K562 (cell line): ENCODE measurements around the gene LTBP2. TPM values are rescaled to one million over a fixed set of nuclear protein-coding genes. Genes with fewer than 3 reads are reported as not detected.

Experiments
- ATAC-seq: fragments of 200-7000 bp; cut with Tn5 transposase; 3 replicates; pipeline ENCODE4 v1.9.1; 2020; ENCODE audit warnings: moderate library complexity
- BruUV-seq: library from RNA; stranded (reverse); fragments of 400-500 nt; replicated peaks from 2 replicates; lab custom pipeline; 2021; lab: Mats Ljungman, UMichigan
- CTCF ChIA-PET: fragments of 300-600 bp; formaldehyde crosslinking; extraction: SDS; loops from one replicate; lab custom pipeline; 2021; ENCODE audit warnings: low intra/inter-chr PET ratio; lab: Yijun Ruan, JAX
- POLR2A ChIA-PET: fragments of 300-600, 350-650 bp; sonication (Branson Sonifier 250); formaldehyde crosslinking; extraction: SDS; loops from one replicate; lab custom pipeline; 2021; ENCODE audit warnings: antibody characterized with exemption, inconsistent platforms; lab: Yijun Ruan, JAX
- DNase-seq, 4 experiments: peaks; one replicate each; pipeline versions ENCODE4 v3.0.0 to v3.0.0-alpha.2; 2011 to 2018; ENCODE audit warnings: low spot score in 3 of 4, mixed read lengths in 3 of 4; ENCODE audit errors: extremely low read depth in 1 of 4
- FAIRE-seq: peaks from 2 replicates; lab custom pipeline; 2011; peaks lifted over from hg19 to GRCh38; lab: Jason Lieb, UNC
- H2AFZ ChIP-seq: 2 replicates; pipeline ENCODE4 v1.6.0; 2011; ENCODE audit warnings: low read depth, low read length, control low read depth, inconsistent platforms
- H3K27ac ChIP-seq: fragments of 200-600 bp; 3 replicates; pipeline ENCODE4 v1.8.0; 2011; ENCODE audit warnings: low read depth, mild to moderate bottlenecking, control low read depth, inconsistent platforms, low read length, moderate library complexity, mixed read lengths; ENCODE audit errors: extremely low read depth
- H3K27me3 ChIP-seq, 2 experiments: fragments of 300-600 bp in 1 of 2; 2 replicates in 1 of 2; 3 replicates in 1 of 2; pipeline versions ENCODE4 v1.6.0 to v1.8.0; 2011; ENCODE audit warnings: inconsistent platforms in 2 of 2, low read length in 2 of 2, mild to moderate bottlenecking in 1 of 2, mixed read lengths in 1 of 2, moderate library complexity in 1 of 2; ENCODE audit not compliant: control insufficient read depth in 2 of 2, insufficient read depth in 2 of 2
- H3K36me3 ChIP-seq: fragments of 300-600 bp; 3 replicates; pipeline ENCODE4 v1.8.0; 2011; ENCODE audit warnings: mild to moderate bottlenecking, low read length, inconsistent platforms; ENCODE audit not compliant: control insufficient read depth, insufficient read depth
- H3K4me1 ChIP-seq, 2 experiments: fragments of 200-600 bp in 1 of 2; replicated peaks in 1 of 2; 2 replicates in 1 of 2; 3 replicates in 1 of 2; pipeline versions ENCODE4 v1.5.1 to v1.8.0; 2011; ENCODE audit warnings: inconsistent platforms in 2 of 2, low read length in 2 of 2, mild to moderate bottlenecking in 1 of 2, mixed read lengths in 1 of 2, moderate library complexity in 1 of 2; ENCODE audit not compliant: control insufficient read depth in 2 of 2, insufficient read depth in 2 of 2
- H3K4me2 ChIP-seq: 2 replicates; pipeline ENCODE4 v1.6.1; 2011; ENCODE audit warnings: low read length, control low read depth, inconsistent platforms, mixed read lengths; ENCODE audit not compliant: insufficient read depth
- H3K4me3 ChIP-seq: fragments of 200-600 bp; sonication (generic), shearing (Covaris generic); 2 replicates; pipeline ENCODE4 v1.5.1; 2016; ENCODE audit warnings: control low read depth, inconsistent platforms
- H3K79me2 ChIP-seq: fragments of 200-600 bp; 3 replicates; pipeline ENCODE4 v1.8.0; 2011; ENCODE audit warnings: low read length, inconsistent platforms; ENCODE audit not compliant: control insufficient read depth, insufficient read depth
- H3K9ac ChIP-seq, 2 experiments: 2 replicates each; pipeline versions ENCODE4 v1.6.0 to v1.6.1; 2011; ENCODE audit warnings: low read depth in 2 of 2, low read length in 2 of 2, control low read depth in 1 of 2, inconsistent platforms in 1 of 2, mild to moderate bottlenecking in 1 of 2, mixed read lengths in 1 of 2; ENCODE audit not compliant: insufficient read depth in 1 of 2
- H3K9me1 ChIP-seq: one replicate; pipeline ENCODE4 v1.6.0; 2011; ENCODE audit warnings: inconsistent platforms, mild to moderate bottlenecking, low read length, moderate library complexity; ENCODE audit not compliant: control insufficient read depth, insufficient read depth
- H3K9me3 ChIP-seq: replicated peaks from 2 replicates; pipeline ENCODE4 v1.5.1; 2011; ENCODE audit warnings: low read depth, low read length, inconsistent platforms; ENCODE audit not compliant: control insufficient read depth, insufficient read depth
- H4K20me1 ChIP-seq: replicated peaks from 2 replicates; pipeline ENCODE4 v1.6.1; 2011; ENCODE audit warnings: low read length, inconsistent platforms, mixed read lengths; ENCODE audit not compliant: control insufficient read depth, insufficient read depth
- ATF7 ChIP-seq: fragments of 450-650 bp; IDR thresholded peaks from 2 replicates; pipeline ENCODE4 v1.7.1; 2014; ENCODE audit warnings: mild to moderate bottlenecking, moderate library complexity
- BMI1 ChIP-seq: fragments of 150-350 bp; IDR thresholded peaks from 2 replicates; pipeline ENCODE4 v1.6.1; 2014; ENCODE audit warnings: low read length
- FOXJ2 ChIP-seq: fragments of 200-800 bp; sonication (Bioruptor generic); IDR thresholded peaks from 2 replicates; pipeline ENCODE4 v1.6.1; 2016; ENCODE audit warnings: missing genetic modification characterization, missing compliant biosample characterization
- MAZ ChIP-seq, 2 experiments: fragments of 450-650 bp in 1 of 2; sonication (generic) in 1 of 2; formaldehyde crosslinking; IDR thresholded peaks in 1 of 2; conservative IDR thresholded peaks in 1 of 2; 2 replicates each; pipeline versions ENCODE4 v1.4.0 to v1.5.0; 2020; ENCODE audit warnings: mild to moderate bottlenecking in 1 of 2, missing genetic modification reagents in 1 of 2
- MBD2 ChIP-seq: sonication (generic); IDR thresholded peaks from 2 replicates; pipeline ENCODE4 v1.6.1; 2016; ENCODE audit warnings: low read depth, borderline replicate concordance
- PHF8 ChIP-seq: fragments of 200-600 bp; sonication (generic); IDR thresholded peaks from 2 replicates; pipeline ENCODE4 v1.6.1; 2012; ENCODE audit warnings: mixed run types, mild to moderate bottlenecking, inconsistent platforms, low read length, moderate library complexity, borderline replicate concordance
- WGBS: fragments of 100-300 bp; shearing (Covaris generic); methylation state at CpG from one replicate; pipeline ENCODE4 v1.1.6; 2016; ENCODE audit warnings: low coverage, mixed read lengths; ENCODE audit not compliant: insufficient coverage; ENCODE audit errors: missing lambda C conversion rate; 5-methylcytosine and 5-hydroxymethylcytosine counted together
- in situ Hi-C: fragments of 300-500 bp; cut with MboI; formaldehyde crosslinking; loops from 4 replicates; pipeline ENCODE4 v1.15.0; 2018; ENCODE audit warnings: inconsistent platforms, mixed read lengths
- intact Hi-C: fragments of 100-400 bp; cut with micrococcal nuclease; formaldehyde crosslinking; loops from 2 replicates; pipeline ENCODE4 v1.14.2; 2022
- polyA plus RNA-seq, 8 experiments: library from polyadenylated mRNA; depleted of rRNA in 4 of 8; stranded (reverse) in 5 of 8; unstranded in 3 of 8; fragments of >200 nt; fragmentation: Nextera tagmentation in 2 of 8; fragmentation: Illumina TruSeq in 1 of 8; extraction: Ambion mirVana in 2 of 8; extraction: Trizol in 1 of 8; gene quantifications; 2 replicates each; pipeline versions ENCODE4 v1.2.1 to v1.2.3, GENCODE V29; 2011 to 2014; ENCODE audit warnings: inconsistent platforms in 1 of 8, missing spikeins in 1 of 8
- total RNA-seq, 7 experiments: library from RNA; depleted of rRNA in 6 of 7; stranded (reverse); fragments of >200 nt in 6 of 7; fragmentation: Illumina TruSeq in 2 of 7; extraction: Trizol in 2 of 7; gene quantifications; 2 replicates each; pipeline versions ENCODE4 v1.2.1 to v1.2.3, GENCODE V29; 2011 to 2021; ENCODE audit warnings: low replicate concordance in 1 of 7
- TF ChIP-seq, protein P1 (sequence below): fragments of 450-650 bp; conservative IDR thresholded peaks from 2 replicates; pipeline ENCODE4 v1.6.1; 2016; ENCODE audit warnings: missing genetic modification characterization, low read depth, mild to moderate bottlenecking, missing compliant biosample characterization, moderate library complexity

LTBP2 gene
- total and polyA plus RNA-seq, 9 of the 15 experiments (the other 6 are each of a cell fraction or from before 2014, with no cell fraction given) = under 0.01 to 0.18 (median 0.03) TPM; not detected in 3

DNA sequence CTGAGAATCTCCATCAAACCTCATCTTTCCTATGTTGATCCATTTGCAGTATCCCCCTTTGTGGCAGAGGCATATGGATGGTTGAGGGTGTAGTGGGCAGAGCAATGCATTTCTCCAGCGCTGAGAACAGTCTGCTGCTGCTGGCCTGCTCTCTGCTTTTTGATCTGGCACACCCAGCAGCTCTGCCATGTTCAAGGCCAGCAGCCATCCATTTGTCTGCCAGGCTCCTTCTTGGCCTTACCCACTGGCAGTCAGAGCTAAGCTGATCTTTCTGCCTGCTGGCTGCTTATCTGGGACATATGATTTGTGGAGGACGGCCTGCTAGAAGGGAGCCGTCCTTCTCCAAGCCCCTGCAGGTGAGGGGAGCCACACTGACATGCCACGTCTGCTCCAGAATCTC is 135.9 kb downstream of the LTBP2 start:
- intact Hi-C loops (no loop called here), in situ Hi-C loops (loop anchor here (10.0 kb wide), 1 partner anchor 111 kb away; no protein-coding TSS in a partner anchor)
- CTCF ChIA-PET = no interaction called here
- no peak overlapping the region for H3K4me2 ChIP-seq
- no peak overlapping the region for H3K4me3 ChIP-seq
- no peaks in the 10 kb centered on the region; the same call in 1 of the 2 replicates for H4K20me1 ChIP-seq
- ATAC-seq (no peak), DNase-seq (no peak), FAIRE-seq (no peak)
- 11% methylated on average over 4 of the region's 4 CpGs for WGBS
- no peaks in the 10 kb centered on the region for H3K36me3 ChIP-seq
- TF ChIP-seq, protein P1, sequence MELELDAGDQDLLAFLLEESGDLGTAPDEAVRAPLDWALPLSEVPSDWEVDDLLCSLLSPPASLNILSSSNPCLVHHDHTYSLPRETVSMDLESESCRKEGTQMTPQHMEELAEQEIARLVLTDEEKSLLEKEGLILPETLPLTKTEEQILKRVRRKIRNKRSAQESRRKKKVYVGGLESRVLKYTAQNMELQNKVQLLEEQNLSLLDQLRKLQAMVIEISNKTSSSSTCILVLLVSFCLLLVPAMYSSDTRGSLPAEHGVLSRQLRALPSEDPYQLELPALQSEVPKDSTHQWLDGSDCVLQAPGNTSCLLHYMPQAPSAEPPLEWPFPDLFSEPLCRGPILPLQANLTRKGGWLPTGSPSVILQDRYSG (tag) = no peak
- no peak for TF ChIP-seq PHF8
- TF ChIP-seq MAZ (CRISPR knock-in tag; conservative IDR thresholded peaks at IDR 0.05 in 1 of 2, IDR thresholded peaks at IDR 0.05 in 1 of 2) = no peak
- TF ChIP-seq MBD2 = no peak
- no peak for TF ChIP-seq BMI1
- TF ChIP-seq FOXJ2 (tag) = no peak
- no peak for TF ChIP-seq ATF7
- H3K9me1 ChIP-seq = no peaks in the 10 kb centered on the region
- no peaks in the 10 kb centered on the region; a peak in 1 of 5 replicates for H3K4me1 ChIP-seq
- BruUV-seq = no TSS peak
- no peaks in the 10 kb centered on the region for H3K27me3 ChIP-seq
- H3K9me3 ChIP-seq = no peaks in the 10 kb centered on the region
- POLR2A ChIA-PET = interaction anchor here (0.8 kb wide), 1 partner anchor 16 kb away, joined by 4 read pairs; no protein-coding TSS in a partner anchor
- no peak overlapping the region for H2AFZ ChIP-seq
- H3K9ac ChIP-seq = no peak overlapping the region
- no peaks in the 10 kb centered on the region for H3K79me2 ChIP-seq
- H3K27ac ChIP-seq = no peak overlapping the region
